Osteoblast (primary cell): ENCODE measurements around the gene SERGEF. TPM values are rescaled to one million over a fixed set of nuclear protein-coding genes. Genes with fewer than 3 reads are reported as not detected.

Experiments
- DNase-seq: peaks from one replicate; pipeline ENCODE4 v3.0.0; 2011; ENCODE audit warnings: low spot score, mixed read lengths; ENCODE audit not compliant: insufficient read length; ENCODE audit errors: missing footprints
- H2AFZ ChIP-seq: 2 replicates; pipeline ENCODE4 v1.6.0; 2011; ENCODE audit warnings: mild to moderate bottlenecking, low read length
- H3K27ac ChIP-seq: 2 replicates; pipeline ENCODE4 v1.5.1; 2011; ENCODE audit warnings: mild to moderate bottlenecking, low read depth, low read length, moderate library complexity
- H3K27me3 ChIP-seq: 2 replicates; pipeline ENCODE4 v1.6.0; 2012; ENCODE audit warnings: mild to moderate bottlenecking, control low read depth, inconsistent platforms, low read length, moderate library complexity; ENCODE audit not compliant: insufficient read depth
- H3K36me3 ChIP-seq: 2 replicates; pipeline ENCODE4 v1.5.1; 2011; ENCODE audit warnings: mild to moderate bottlenecking, low read length, control low read depth, moderate library complexity; ENCODE audit not compliant: insufficient read depth
- H3K4me1 ChIP-seq: 2 replicates; pipeline ENCODE4 v1.5.1; 2011; ENCODE audit warnings: mild to moderate bottlenecking, low read length, control low read depth, moderate library complexity; ENCODE audit not compliant: insufficient read depth
- H3K4me2 ChIP-seq: 2 replicates; pipeline ENCODE4 v1.6.0; 2011; ENCODE audit warnings: mild to moderate bottlenecking, low read length; ENCODE audit not compliant: insufficient read depth
- H3K4me3 ChIP-seq: fragments of 200-600 bp; sonication (generic); 3 replicates; pipeline ENCODE4 v1.5.1; 2012; ENCODE audit warnings: mild to moderate bottlenecking, low read length, inconsistent platforms; ENCODE audit not compliant: insufficient read depth
- H3K79me2 ChIP-seq: 2 replicates; pipeline ENCODE4 v1.6.0; 2012; ENCODE audit warnings: mild to moderate bottlenecking, low read length, control low read depth, inconsistent platforms; ENCODE audit not compliant: insufficient read depth
- H3K9me3 ChIP-seq: 2 replicates; pipeline ENCODE4 v1.5.1; 2011; ENCODE audit warnings: low read depth, low read length, control low read depth
- H4K20me1 ChIP-seq: 2 replicates; pipeline ENCODE4 v1.6.0; 2012; ENCODE audit warnings: mild to moderate bottlenecking, low read length, control low read depth; ENCODE audit not compliant: insufficient read depth
- CTCF ChIP-seq: IDR thresholded peaks from 2 replicates; pipeline ENCODE4 v1.5.1; 2011; ENCODE audit warnings: mild to moderate bottlenecking, low read depth, low read length, moderate library complexity; ENCODE audit errors: extremely low read depth
- total RNA-seq: library from RNA; depleted of rRNA; stranded (reverse); fragments of >200 nt; gene quantifications from 2 replicates; pipeline ENCODE4 v1.2.3, GENCODE V29; 2012

The SERGEF gene
- total RNA-seq, 1 donor: 29.7 TPM

GRCh38 chr11:17822401-17822781, 190.5 kb downstream of the SERGEF start:
- Histone ChIP-seq H3K79me2 (no peaks in the 10 kb centered on the region), H4K20me1 (no peaks in the 10 kb centered on the region), H2AFZ (no peak overlapping the region), H3K36me3 (no peaks in the 10 kb centered on the region), H3K27me3 (no peaks in the 10 kb centered on the region), H3K4me1 (peaks cover 11% of the 10 kb centered on the region), H3K27ac (no peak overlapping the region), H3K4me3 (no peak overlapping the region), H3K9me3 (no peaks in the 10 kb centered on the region), H3K4me2 (no peak overlapping the region)
- no peak for TF ChIP-seq CTCF
- no peak for DNase-seq

- Histone ChIP-seq H4K20me1 (no peaks in the 10 kb centered on the region), H3K36me3 (no peaks in the 10 kb centered on the region), H3K27me3 (no peaks in the 10 kb centered on the region), H3K4me3 (no peak overlapping the region), H2AFZ (no peak overlapping the region), H3K27ac (no peak overlapping the region), H3K4me2 (no peak overlapping the region), H3K79me2 (no peaks in the 10 kb centered on the region), H3K4me1 (peaks cover 11% of the 10 kb centered on the region), H3K9me3 (no peaks in the 10 kb centered on the region)
- no peak for TF ChIP-seq CTCF
- no peak for DNase-seq
Measured at GRCh38 chr11:17821648-17822400, 191.0 kb downstream of the SERGEF start.

- Histone ChIP-seq H3K36me3 (no peaks in the 10 kb centered on the region), H4K20me1 (peaks cover 4% of the 10 kb centered on the region), H3K9me3 (no peaks in the 10 kb centered on the region), H3K79me2 (no peaks in the 10 kb centered on the region), H3K27ac (no peak overlapping the region), H3K4me3 (no peak overlapping the region), H2AFZ (no peak overlapping the region), H3K4me1 (peaks cover 14% of the 10 kb centered on the region), H3K27me3 (no peaks in the 10 kb centered on the region), H3K4me2 (no peak overlapping the region)
- no peak for DNase-seq
- no peak for TF ChIP-seq CTCF
Measured at GRCh38 chr11:17816232-17816931, 196.5 kb downstream of the SERGEF start.

- Histone ChIP-seq H4K20me1 (peaks cover 9% of the 10 kb centered on the region), H3K79me2 (no peaks in the 10 kb centered on the region), H3K27me3 (no peaks in the 10 kb centered on the region), H3K4me2 (no peak overlapping the region), H3K9me3 (no peaks in the 10 kb centered on the region), H3K4me1 (peaks cover 22% of the 10 kb centered on the region), H3K27ac (no peak overlapping the region), H2AFZ (no peak overlapping the region), H3K36me3 (no peaks in the 10 kb centered on the region), H3K4me3 (no peak overlapping the region)
- DNase-seq: no peak
- TF ChIP-seq CTCF: no peak
Measured at GRCh38 chr11:17814546-17814945, 198.3 kb downstream of the SERGEF start.
